GM12878 (cell line): Measurements from ENCODE around the gene NOTCH1. TPM values are rescaled to one million over a fixed set of nuclear protein-coding genes. Genes with fewer than 3 reads are reported as not detected.

ENCODE experiments used
- ATAC-seq: fragments of 200-7000 bp; cut with Tn5 transposase; 3 replicates; pipeline ENCODE4 v1.9.1; 2020; ENCODE audit warnings: mild to moderate bottlenecking, moderate library complexity
- BruUV-seq: library from RNA; stranded (reverse); fragments of 400-500 nt; replicated peaks from 2 replicates; lab custom pipeline; 2021; lab: Mats Ljungman, UMichigan
- CTCF ChIA-PET: fragments of 300-600 bp; sonication (Branson Sonifier 250); formaldehyde crosslinking; extraction: SDS; loops from one replicate; lab custom pipeline; 2021; ENCODE audit warnings: inconsistent platforms; lab: Yijun Ruan, JAX
- POLR2A ChIA-PET: fragments of 350-600 bp; formaldehyde crosslinking; extraction: SDS; loops from one replicate; lab custom pipeline; 2021; ENCODE audit warnings: inconsistent platforms; lab: Charles Lee
- RAD21 ChIA-PET: fragments of 300-600 bp; sonication (Branson Sonifier 250); formaldehyde crosslinking; loops from one replicate; lab custom pipeline; 2023; ENCODE audit warnings: antibody characterized with exemption; ENCODE audit not compliant: unreplicated experiment; lab: Charles Lee
- SMC1A ChIA-PET: fragments of 300-600 bp; sonication (Branson Sonifier 250); formaldehyde crosslinking; loops from one replicate; lab custom pipeline; 2023; ENCODE audit not compliant: unreplicated experiment, uncharacterized antibody; lab: Charles Lee
- DNase-seq: peaks from one replicate; pipeline ENCODE4 v3.0.0-alpha.2; 2011; ENCODE audit warnings: low read depth, low spot score
- FAIRE-seq: peaks from 3 replicates; lab custom pipeline; 2011; peaks lifted over from hg19 to GRCh38; lab: Jason Lieb, UNC
- H2AFZ ChIP-seq: 2 replicates; pipeline ENCODE4 v1.6.0; 2011; ENCODE audit warnings: low read depth, low read length, control low read depth; ENCODE audit not compliant: control insufficient read depth
- H3K27ac ChIP-seq: 2 replicates; pipeline ENCODE4 v1.5.1; 2011; ENCODE audit warnings: control low read depth; ENCODE audit not compliant: control insufficient read depth, insufficient read depth
- H3K27me3 ChIP-seq, 2 experiments: replicated peaks in 1 of 2; 2 replicates each; pipeline versions ENCODE4 v1.6.0 to v1.6.1; 2011; ENCODE audit warnings: low read length in 1 of 2; ENCODE audit not compliant: control insufficient read depth in 2 of 2, insufficient read depth in 2 of 2
- H3K36me3 ChIP-seq, 2 experiments: 2 replicates each; pipeline ENCODE4 v1.5.1; 2011; ENCODE audit warnings: low read length in 1 of 2; ENCODE audit not compliant: control insufficient read depth in 2 of 2, insufficient read depth in 2 of 2
- H3K4me1 ChIP-seq: 2 replicates; pipeline ENCODE4 v1.6.1; 2011; ENCODE audit warnings: mild to moderate bottlenecking, low read length, moderate library complexity, mixed read lengths; ENCODE audit not compliant: control insufficient read depth, insufficient read depth
- H3K4me2 ChIP-seq: 2 replicates; pipeline ENCODE4 v1.6.0; 2011; ENCODE audit warnings: control low read depth; ENCODE audit not compliant: control insufficient read depth, insufficient read depth
- H3K4me3 ChIP-seq: fragments of 200-600 bp; sonication (generic); 2 replicates; pipeline ENCODE4 v1.5.1; 2016
- H3K79me2 ChIP-seq: 2 replicates; pipeline ENCODE4 v1.6.0; 2011; ENCODE audit warnings: low read length; ENCODE audit not compliant: control insufficient read depth, insufficient read depth
- H3K9ac ChIP-seq: 2 replicates; pipeline ENCODE4 v1.8.0; 2011; ENCODE audit warnings: low read length, control low read depth, mixed read lengths; ENCODE audit not compliant: control insufficient read depth, insufficient read depth
- H3K9me3 ChIP-seq: replicated peaks from 3 replicates; pipeline ENCODE4 v1.5.1; 2011; ENCODE audit warnings: mild to moderate bottlenecking, low read length; ENCODE audit not compliant: control insufficient read depth, insufficient read depth
- H4K20me1 ChIP-seq: 2 replicates; pipeline ENCODE4 v1.6.0; 2011; ENCODE audit not compliant: control insufficient read depth, insufficient read depth
- CBFB ChIP-seq: IDR thresholded peaks from 2 replicates; pipeline ENCODE4 v1.6.1; 2016; ENCODE audit warnings: antibody characterized with exemption, low read depth
- DPF2 ChIP-seq: fragments of 450-650 bp; IDR thresholded peaks from 2 replicates; pipeline ENCODE4 v1.6.1; 2017; ENCODE audit warnings: mild to moderate bottlenecking
- ESRRA ChIP-seq: IDR thresholded peaks from 2 replicates; pipeline ENCODE4 v1.6.1; 2012; ENCODE audit warnings: mild to moderate bottlenecking, low read length, improper control_type of control experiment
- ETV6 ChIP-seq, 2 experiments: fragments of 450-650 bp in 1 of 2; IDR thresholded peaks in 1 of 2; conservative IDR thresholded peaks in 1 of 2; 2 replicates each; pipeline ENCODE4 v1.6.1; 2014; ENCODE audit warnings: antibody characterized with exemption in 1 of 2, borderline replicate concordance in 1 of 2, low read depth in 1 of 2, mild to moderate bottlenecking in 1 of 2, moderate library complexity in 1 of 2
- HCFC1 ChIP-seq: fragments of 150-350 bp; IDR thresholded peaks from 2 replicates; pipeline ENCODE4 v1.6.1; 2014; ENCODE audit warnings: low read length
- JUND ChIP-seq: IDR thresholded peaks from 2 replicates; pipeline ENCODE4 v1.6.1; 2012; ENCODE audit warnings: low read depth, mild to moderate bottlenecking, low read length, improper control_type of control experiment, moderate library complexity
- MTA2 ChIP-seq: fragments of 450-650 bp; IDR thresholded peaks from 2 replicates; pipeline ENCODE4 v1.6.1; 2016; ENCODE audit warnings: low read depth, mild to moderate bottlenecking, moderate library complexity
- NFXL1 ChIP-seq: fragments of 450-650 bp; IDR thresholded peaks from 2 replicates; pipeline ENCODE4 v1.6.1; 2017; ENCODE audit warnings: antibody characterized with exemption, mild to moderate bottlenecking, borderline replicate concordance
- NR2C1 ChIP-seq: fragments of 450-650 bp; IDR thresholded peaks from 2 replicates; pipeline ENCODE4 v1.6.1; 2017; ENCODE audit warnings: antibody characterized with exemption, mild to moderate bottlenecking, moderate library complexity
- RAD21 ChIP-seq: IDR thresholded peaks from 2 replicates; pipeline ENCODE4 v1.6.1; 2011; ENCODE audit warnings: mild to moderate bottlenecking, low read depth, low read length, moderate library complexity; ENCODE audit not compliant: insufficient read depth
- SMC3 ChIP-seq: IDR thresholded peaks from 2 replicates; pipeline ENCODE4 v1.6.1; 2011; ENCODE audit warnings: low read length, improper control_type of control experiment, borderline replicate concordance
- SPI1 ChIP-seq: IDR thresholded peaks from 2 replicates; pipeline ENCODE4 v1.6.1; 2011; ENCODE audit warnings: low read depth, mild to moderate bottlenecking, low read length, moderate library complexity, borderline replicate concordance; ENCODE audit not compliant: insufficient read depth
- SREBF2 ChIP-seq: IDR thresholded peaks from 2 replicates; pipeline ENCODE4 v1.6.1; 2012; ENCODE audit warnings: mild to moderate bottlenecking, low read length
- TCF7 ChIP-seq: IDR thresholded peaks from 2 replicates; pipeline ENCODE4 v1.6.1; 2014; ENCODE audit warnings: antibody characterized with exemption, borderline replicate concordance
- WGBS: methylation state at CpG from one replicate; pipeline ENCODE4 v1.1.6; 2016; ENCODE audit warnings: low lambda C conversion rate; ENCODE audit not compliant: insufficient replicate concordance, insufficient coverage; ENCODE audit errors: missing lambda C conversion rate; 5-methylcytosine and 5-hydroxymethylcytosine counted together
- in situ Hi-C: fragments of 300-500 bp; cut with MboI; formaldehyde crosslinking; loops from 9 replicates; pipeline ENCODE4 v1.14.3; 2018; ENCODE audit warnings: mixed read lengths
- intact Hi-C: fragments of 100-400 bp; cut with micrococcal nuclease; formaldehyde crosslinking; loops from one replicate; pipeline ENCODE4 v1.14.2; 2022; ENCODE audit not compliant: unreplicated experiment
- polyA plus RNA-seq, 11 experiments: library from polyadenylated mRNA; depleted of rRNA in 4 of 11; unstranded in 6 of 11; stranded (reverse) in 5 of 11; fragments of >200 nt; fragmentation: Nextera tagmentation in 4 of 11; fragmentation: Illumina TruSeq in 1 of 11; extraction: Ambion mirVana in 4 of 11; extraction: Trizol in 1 of 11; gene quantifications; 1 replicate in 1 of 11; 2 replicates in 10 of 11; pipeline versions ENCODE4 v1.2.1 to v1.2.3, GENCODE V29; 2011 to 2016; ENCODE audit warnings: inconsistent platforms in 2 of 11, missing spikeins in 2 of 11, low read depth in 1 of 11
- total RNA-seq, 4 experiments: library from RNA; depleted of rRNA in 3 of 4; stranded (reverse); fragments of >200 nt in 3 of 4; fragmentation: Illumina TruSeq in 1 of 4; extraction: Trizol in 1 of 4; gene quantifications; 2 replicates each; pipeline versions ENCODE4 v1.2.1 to v1.2.3, GENCODE V29; 2013 to 2021
- TF ChIP-seq, protein P1 (sequence below): IDR thresholded peaks from 2 replicates; pipeline ENCODE4 v1.6.1; 2012; ENCODE audit warnings: improper control_type of control experiment, low read depth, low read length; ENCODE audit not compliant: insufficient replicate concordance
- TF ChIP-seq, protein P2 (sequence below): IDR thresholded peaks from 2 replicates; pipeline ENCODE4 v1.6.1; 2012; ENCODE audit warnings: low read length, inconsistent platforms

NOTCH1 gene
- total and polyA plus RNA-seq, 10 of the 15 experiments (the other 5 are each of a cell fraction or from before 2014, with no cell fraction given), result 0.02 to 40.0 (median 3.7) TPM

DNA sequence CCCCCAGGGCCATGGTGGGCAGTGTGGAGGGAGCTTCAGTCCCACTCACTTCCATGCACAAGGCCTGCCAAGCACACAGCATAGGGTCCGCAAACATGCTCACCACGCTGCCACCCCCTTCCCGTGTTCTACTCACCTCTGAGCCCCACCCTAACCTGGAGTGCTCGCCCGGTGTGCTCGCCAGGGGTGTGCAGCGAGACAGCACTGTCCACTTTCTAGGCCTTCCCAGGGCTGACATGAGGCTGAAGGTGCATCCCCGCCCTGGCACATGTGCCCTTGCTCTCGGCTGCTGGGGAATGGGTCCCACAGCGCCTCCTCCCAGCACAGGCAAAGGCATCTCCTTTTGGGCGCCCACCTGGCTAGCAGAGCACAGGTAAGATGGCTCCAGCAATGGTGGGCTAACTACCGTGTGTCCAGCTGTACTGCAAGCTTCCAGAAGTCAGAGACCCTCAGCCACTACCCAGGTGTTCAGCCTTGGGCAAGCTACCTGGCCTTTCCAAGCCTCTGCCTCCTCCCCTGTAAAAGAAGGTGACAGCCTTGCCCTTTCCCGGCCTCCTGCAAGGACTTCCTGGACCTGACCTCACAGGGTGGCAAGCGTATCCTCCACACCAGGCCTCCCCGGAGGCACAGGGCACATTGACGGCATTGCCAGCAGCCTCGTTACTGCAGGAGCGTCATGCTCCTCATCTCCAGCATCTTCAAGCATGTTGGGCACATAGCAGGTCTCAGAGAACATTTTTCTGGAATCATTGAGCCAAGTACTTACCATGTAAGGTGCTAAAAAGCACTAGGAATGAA is 58.8 kb downstream of the NOTCH1 start:
- Histone ChIP-seq H3K4me2 (no peak overlapping the region), H3K4me1 (peaks cover 6% of the 10 kb centered on the region; the same call in 1 of the 2 replicates), H2AFZ (no peak overlapping the region), H3K9ac (no peak overlapping the region), H3K36me3 (no peaks in the 10 kb centered on the region), H4K20me1 (no peaks in the 10 kb centered on the region; the same call in 1 of the 2 replicates), H3K27me3 (no peaks in the 10 kb centered on the region), H3K27ac (no peak overlapping the region), H3K4me3 (no peak overlapping the region), H3K9me3 (no peaks in the 10 kb centered on the region), H3K79me2 (peaks cover 8% of the 10 kb centered on the region)
- in situ Hi-C loops (no loop called here), intact Hi-C loops (loop anchor here (5.0 kb wide), 2 partner anchors 60 to 200 kb away; partner anchors contain the start of genes AGPAT2 and NOTCH1)
- no peak for ATAC-seq
- ChIA-PET POLR2A (interaction anchor here (0.9 to 1.2 kb wide), 2 partner anchors 47 to 139 kb away, joined by 3 read pairs; no protein-coding TSS in a partner anchor), SMC1A (interaction anchor here (1.3 to 7.0 kb wide), 7 partner anchors 77 to 145 kb away, joined by 3 to 60 read pairs (median 14); no protein-coding TSS in a partner anchor), CTCF (interaction anchor here (1.0 to 9.0 kb wide), 15 partner anchors 43 to 242 kb away, joined by 3 to 223 read pairs (median 5); no protein-coding TSS in a partner anchor), RAD21 (interaction anchor here (1.0 to 7.8 kb wide), 7 partner anchors 132 to 214 kb away, joined by 3 to 126 read pairs (median 4); no protein-coding TSS in a partner anchor)
- no peak for FAIRE-seq
- WGBS, result 26% methylated on average over 18 of the region's 18 CpGs
- no TSS peak for BruUV-seq
- no peak for DNase-seq
- no peak for TF ChIP-seq SREBF2
- TF ChIP-seq RAD21, result no peak
- no peak for TF ChIP-seq HCFC1
- TF ChIP-seq NFXL1, result no peak
- no peak for TF ChIP-seq CBFB
- no peak for TF ChIP-seq ETV6 (conservative IDR thresholded peaks at IDR 0.05 in 1 of 2, IDR thresholded peaks at IDR 0.05 in 1 of 2; ENCODE audit: borderline replicate concordance in 1 of 2, low read depth in 1 of 2)
- TF ChIP-seq, protein P1, sequence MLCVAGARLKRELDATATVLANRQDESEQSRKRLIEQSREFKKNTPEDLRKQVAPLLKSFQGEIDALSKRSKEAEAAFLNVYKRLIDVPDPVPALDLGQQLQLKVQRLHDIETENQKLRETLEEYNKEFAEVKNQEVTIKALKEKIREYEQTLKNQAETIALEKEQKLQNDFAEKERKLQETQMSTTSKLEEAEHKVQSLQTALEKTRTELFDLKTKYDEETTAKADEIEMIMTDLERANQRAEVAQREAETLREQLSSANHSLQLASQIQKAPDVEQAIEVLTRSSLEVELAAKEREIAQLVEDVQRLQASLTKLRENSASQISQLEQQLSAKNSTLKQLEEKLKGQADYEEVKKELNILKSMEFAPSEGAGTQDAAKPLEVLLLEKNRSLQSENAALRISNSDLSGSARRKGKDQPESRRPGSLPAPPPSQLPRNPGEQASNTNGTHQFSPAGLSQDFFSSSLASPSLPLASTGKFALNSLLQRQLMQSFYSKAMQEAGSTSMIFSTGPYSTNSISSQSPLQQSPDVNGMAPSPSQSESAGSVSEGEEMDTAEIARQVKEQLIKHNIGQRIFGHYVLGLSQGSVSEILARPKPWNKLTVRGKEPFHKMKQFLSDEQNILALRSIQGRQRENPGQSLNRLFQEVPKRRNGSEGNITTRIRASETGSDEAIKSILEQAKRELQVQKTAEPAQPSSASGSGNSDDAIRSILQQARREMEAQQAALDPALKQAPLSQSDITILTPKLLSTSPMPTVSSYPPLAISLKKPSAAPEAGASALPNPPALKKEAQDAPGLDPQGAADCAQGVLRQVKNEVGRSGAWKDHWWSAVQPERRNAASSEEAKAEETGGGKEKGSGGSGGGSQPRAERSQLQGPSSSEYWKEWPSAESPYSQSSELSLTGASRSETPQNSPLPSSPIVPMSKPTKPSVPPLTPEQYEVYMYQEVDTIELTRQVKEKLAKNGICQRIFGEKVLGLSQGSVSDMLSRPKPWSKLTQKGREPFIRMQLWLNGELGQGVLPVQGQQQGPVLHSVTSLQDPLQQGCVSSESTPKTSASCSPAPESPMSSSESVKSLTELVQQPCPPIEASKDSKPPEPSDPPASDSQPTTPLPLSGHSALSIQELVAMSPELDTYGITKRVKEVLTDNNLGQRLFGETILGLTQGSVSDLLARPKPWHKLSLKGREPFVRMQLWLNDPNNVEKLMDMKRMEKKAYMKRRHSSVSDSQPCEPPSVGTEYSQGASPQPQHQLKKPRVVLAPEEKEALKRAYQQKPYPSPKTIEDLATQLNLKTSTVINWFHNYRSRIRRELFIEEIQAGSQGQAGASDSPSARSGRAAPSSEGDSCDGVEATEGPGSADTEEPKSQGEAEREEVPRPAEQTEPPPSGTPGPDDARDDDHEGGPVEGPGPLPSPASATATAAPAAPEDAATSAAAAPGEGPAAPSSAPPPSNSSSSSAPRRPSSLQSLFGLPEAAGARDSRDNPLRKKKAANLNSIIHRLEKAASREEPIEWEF, result no peak
- TF ChIP-seq, protein P2, sequence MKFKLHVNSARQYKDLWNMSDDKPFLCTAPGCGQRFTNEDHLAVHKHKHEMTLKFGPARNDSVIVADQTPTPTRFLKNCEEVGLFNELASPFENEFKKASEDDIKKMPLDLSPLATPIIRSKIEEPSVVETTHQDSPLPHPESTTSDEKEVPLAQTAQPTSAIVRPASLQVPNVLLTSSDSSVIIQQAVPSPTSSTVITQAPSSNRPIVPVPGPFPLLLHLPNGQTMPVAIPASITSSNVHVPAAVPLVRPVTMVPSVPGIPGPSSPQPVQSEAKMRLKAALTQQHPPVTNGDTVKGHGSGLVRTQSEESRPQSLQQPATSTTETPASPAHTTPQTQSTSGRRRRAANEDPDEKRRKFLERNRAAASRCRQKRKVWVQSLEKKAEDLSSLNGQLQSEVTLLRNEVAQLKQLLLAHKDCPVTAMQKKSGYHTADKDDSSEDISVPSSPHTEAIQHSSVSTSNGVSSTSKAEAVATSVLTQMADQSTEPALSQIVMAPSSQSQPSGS, result no peak
- no peak for TF ChIP-seq SPI1
- TF ChIP-seq JUND, result no peak
- TF ChIP-seq MTA2, result no peak
- no peak for TF ChIP-seq DPF2
- TF ChIP-seq SMC3, result no peak
- TF ChIP-seq NR2C1, result no peak
- no peak for TF ChIP-seq TCF7
- no peak for TF ChIP-seq ESRRA
